GM19238 (cell line): ENCODE measurements around the gene RBMX.

Source experiments
- DNase-seq: peaks from one replicate; pipeline ENCODE4 v3.0.0; 2011; ENCODE audit warnings: low spot score; ENCODE audit not compliant: insufficient read length

Gene RBMX

DNA sequence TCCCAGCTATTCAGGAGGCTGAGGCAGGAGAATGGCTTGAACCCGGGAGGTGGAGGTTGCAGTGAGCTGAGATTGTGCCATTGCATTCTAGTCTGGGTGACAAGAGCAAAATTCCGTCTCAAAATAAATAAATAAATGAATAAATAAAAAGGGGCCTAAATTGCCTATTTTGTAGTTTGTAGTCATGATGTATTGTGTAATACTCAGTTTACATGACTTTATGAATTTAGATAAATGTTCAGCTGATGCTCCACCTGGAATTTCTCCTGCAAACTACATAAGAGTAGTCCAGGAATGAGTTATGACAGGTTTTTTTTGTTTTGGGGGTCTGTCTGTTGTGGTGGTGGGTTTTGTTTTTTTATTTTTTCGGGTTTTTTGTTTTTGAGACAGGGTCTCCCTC is 31.1 kb downstream of the RBMX start:
- no peak for DNase-seq

DNA sequence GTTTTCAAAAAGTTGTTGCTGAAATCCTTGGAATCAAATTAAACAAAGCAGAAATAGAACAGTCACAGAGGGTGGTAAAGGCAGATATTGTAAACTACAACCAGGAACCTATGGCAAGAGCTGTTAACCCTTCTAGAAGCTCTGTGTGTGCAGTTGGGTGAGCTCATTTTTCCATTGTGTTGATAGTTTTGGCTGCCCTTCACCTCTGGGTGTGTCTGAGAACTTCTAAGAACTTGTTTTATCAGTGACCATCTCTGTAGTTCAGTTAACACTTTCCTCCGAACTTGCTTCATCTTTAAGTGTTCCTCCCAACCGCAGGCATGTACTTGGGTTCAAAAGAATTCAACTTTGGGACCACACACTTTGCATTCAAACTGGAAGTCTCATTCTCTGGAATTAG is 32.7 kb downstream of the RBMX start:
- no peak for DNase-seq

DNA sequence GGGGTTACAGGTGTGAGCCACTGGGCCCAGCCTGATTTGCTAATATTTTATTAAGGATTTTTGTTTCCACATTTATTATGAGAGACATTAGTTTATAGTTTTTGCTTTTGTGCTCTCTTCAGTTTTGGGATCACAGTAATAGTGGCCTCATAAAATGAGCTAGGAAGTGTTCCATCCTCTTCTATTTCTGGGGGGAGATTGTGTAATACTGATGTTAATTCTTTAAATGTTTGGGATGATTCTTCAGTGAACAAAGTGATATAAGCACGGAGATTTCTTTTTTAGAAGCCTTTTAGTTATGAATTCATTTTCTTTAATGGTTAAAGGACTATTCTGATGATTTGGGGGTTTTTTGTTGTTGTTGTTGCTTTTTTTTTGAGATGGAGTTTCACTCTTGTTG is 41.3 kb downstream of the RBMX start:
- no peak for DNase-seq

GRCh38 chrX:136835761-136836160 is 44.8 kb downstream of the RBMX start:
- DNase-seq: no peak

- DNase-seq: no peak
These were observed 51.1 kb downstream of the RBMX start for GRCh38 chrX:136829413-136829812.

DNA sequence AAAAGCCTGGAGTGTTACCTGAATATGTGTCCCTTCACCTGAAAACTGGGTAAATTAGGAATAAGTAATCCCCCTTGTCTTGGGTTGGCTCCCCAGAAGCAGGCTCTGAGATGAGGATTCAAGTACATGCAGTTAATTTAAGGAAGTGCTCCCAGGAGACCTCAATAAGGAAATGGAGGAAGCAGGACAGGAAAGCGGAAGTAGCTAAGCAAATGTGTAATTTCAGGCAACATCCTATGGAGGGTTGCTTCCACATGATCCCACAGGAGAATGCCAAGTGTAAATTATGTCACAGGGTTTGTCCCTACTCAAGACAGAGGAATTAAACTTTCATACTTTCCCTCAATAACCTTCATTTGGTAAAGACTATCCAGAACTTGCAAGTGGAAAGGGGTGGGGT is 51.7 kb downstream of the RBMX start:
- no peak for DNase-seq

DNA sequence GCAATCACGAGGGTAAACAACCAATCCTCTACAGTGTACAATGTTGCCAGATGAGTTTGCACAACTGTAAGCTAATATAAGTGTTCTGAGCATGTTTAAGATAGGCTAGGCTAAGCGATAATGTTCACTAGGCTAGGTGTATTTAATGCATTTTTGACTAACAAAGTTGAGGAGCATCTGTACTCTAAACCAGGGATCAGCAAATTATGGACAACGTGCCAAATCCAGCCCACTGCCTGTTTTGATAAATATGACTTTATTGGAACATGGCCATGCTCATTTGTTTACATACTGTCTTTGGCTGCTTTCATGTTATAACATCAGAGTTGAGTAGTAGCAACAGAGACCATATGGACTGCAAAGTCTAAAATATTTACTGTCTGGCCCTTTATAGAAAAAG is 53.5 kb downstream of the RBMX start:
- DNase-seq: no peak

GRCh38 chrX:136825771-136826170 is 54.8 kb downstream of the RBMX start:
- no peak for DNase-seq
